ENCODE results near the gene ORMDL2.
"Not testable (repeated sequence)": the region's sequence is repeated elsewhere in the genome, so short reads cannot be mapped to it uniquely, and the experiment has no call there.

Gene ORMDL2

DNA sequence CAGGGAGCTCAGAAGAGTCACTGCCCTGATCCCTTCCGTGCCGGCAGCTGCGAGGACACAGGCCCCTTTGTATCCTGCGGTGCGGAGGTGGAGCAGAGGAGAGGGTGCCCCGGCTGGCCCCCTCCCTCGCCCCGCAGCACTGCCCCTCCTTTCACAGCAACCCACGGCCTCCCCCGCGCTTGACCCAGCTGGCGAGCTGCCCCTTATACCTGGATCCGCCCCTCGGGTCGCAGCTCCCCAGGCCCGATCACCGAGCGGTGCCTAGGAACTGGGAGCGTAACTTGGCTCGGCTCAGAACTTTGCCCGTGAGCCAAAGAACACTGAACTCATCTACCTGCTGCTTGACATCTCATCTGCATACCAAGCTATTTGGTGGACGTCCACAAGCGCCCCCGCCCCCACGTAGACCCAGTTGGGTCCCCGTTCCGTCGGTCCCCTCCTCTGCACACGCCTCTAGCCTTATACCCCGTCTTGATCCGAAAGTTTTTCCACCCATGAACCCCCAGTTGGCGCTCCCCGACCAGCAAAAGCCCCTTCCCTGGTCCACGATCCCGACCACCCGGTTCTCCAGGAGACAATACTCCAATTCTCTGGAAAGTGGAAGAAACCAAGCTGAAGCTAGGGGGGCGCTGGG is 12.2 kb downstream of the ORMDL2 start:
- DNase-seq (ENCODE audit: low spot score) = no peak

DNA sequence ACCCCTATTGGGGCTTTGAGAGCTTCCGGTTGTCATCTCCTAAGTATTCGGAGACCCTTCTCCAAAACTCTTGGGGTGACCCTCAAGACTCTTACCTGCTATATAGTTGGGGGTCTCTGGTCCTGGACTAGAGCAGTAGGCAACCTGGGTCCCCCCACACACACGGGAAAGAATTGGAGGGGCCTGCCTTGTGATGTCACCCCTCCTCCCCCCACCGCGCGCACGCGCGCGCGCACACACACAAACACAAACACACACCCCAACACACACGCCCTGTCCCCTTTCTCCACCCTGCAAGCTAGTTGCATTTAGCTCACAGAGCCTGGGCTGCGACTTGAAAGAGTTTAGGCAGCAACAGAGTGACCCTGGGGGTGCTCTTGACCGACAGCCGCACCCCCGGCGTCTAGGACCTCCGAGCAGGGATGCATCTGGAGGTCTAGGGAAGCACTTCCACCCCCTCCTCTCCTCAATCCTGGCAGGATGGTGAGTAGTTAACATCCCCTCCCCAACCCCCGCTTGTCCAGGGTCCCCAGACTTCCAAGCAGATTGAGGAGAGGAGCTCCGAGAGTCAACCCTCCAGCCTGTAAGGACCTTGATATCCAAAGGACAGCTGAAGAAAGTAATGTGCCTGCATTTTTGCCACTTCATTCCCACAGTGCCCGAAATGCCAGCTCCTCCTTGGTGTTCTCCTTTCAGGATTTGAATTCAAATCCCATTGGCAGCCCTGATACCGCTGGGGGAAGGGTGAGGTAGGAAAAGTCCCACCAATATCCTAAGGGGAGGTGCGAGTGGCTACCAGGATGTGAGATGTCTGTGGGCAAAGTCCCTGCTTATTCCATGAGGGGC is 13.0 kb downstream of the ORMDL2 start:
- no peak for DNase-seq (ENCODE audit: low spot score)

DNA sequence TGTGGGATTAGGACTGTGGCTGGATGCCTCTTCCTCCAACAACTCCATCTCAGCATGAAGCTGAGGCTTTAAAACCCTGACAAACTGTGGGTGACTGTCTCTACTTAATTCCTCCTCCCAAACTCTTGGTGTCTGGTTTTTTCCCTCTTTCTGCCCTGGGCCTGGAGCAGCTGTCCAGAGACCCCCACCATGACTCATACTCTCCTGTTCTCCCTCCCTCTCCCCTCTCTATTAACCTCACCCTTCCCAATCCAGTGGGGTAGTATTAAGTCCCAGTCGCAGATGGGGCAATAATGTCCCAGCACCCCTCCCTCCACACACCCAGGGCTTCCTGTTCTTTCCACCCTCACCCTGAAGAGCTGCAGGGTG is 13.6 kb downstream of the ORMDL2 start:
- DNase-seq (ENCODE audit: low spot score) = no peak

DNA sequence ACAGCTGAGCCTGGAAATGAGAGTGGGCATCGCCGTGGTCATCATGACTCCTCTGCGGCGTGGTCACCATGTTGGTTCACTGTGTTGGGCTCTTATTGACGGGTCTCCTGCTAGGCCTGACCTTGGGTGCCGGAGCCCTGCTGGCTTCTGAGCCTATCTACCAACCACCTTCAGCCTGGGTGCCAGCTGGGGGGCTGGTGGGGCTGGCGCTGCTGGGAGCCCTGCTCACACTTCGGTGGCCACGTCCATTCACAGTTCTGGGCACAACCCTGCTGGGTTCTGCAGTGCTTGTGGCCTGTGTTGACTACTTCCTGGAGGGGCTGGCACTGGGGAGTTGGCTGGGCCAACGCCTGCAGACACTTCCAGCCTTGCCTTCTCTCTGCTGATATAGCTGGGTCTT is 15.2 kb downstream of the ORMDL2 start:
- DNase-seq (ENCODE audit: low spot score) = no peak

DNA sequence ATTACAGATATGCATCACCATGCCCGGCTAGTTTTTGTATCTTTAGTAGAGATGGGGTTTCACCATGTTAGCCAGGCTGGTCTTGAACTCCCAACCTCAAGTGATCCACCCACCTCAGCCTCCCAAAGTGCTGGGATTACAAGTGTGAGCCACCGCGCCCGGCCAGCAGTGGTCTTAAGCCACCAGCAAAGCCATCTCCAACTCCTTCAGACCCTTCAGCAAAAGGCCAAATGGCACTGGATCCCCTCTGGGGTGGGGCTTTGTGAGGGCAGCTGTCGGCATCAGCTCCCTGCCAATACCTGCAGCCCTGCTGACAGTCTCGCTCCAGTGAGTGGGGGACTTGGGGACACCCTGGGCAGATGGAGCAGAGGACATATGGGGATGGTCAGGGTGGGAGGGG is 16.6 kb downstream of the ORMDL2 start:
- DNase-seq (ENCODE audit: low spot score) = not testable (repeated sequence)

DNA sequence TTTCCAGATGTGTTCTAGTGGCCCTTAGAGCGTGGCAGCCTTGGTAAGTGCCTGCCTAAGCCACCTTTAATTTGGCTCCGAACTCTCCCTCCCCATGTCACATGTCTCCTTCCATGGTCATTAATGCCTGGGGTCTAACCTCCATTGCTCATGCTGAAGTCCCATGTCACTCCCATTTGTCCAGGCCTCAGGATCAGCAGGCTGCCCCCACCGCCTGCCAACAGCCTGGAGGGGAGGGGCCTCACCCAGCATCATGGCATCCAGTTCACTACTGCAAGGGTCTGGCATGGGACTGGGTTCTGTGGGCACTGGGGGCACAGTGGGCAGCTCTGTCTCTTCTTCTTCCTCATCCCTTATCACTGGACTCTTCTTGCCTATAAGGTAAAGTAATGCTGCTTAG is 20.5 kb downstream of the ORMDL2 start:
- no peak for DNase-seq (ENCODE audit: low spot score)

DNA sequence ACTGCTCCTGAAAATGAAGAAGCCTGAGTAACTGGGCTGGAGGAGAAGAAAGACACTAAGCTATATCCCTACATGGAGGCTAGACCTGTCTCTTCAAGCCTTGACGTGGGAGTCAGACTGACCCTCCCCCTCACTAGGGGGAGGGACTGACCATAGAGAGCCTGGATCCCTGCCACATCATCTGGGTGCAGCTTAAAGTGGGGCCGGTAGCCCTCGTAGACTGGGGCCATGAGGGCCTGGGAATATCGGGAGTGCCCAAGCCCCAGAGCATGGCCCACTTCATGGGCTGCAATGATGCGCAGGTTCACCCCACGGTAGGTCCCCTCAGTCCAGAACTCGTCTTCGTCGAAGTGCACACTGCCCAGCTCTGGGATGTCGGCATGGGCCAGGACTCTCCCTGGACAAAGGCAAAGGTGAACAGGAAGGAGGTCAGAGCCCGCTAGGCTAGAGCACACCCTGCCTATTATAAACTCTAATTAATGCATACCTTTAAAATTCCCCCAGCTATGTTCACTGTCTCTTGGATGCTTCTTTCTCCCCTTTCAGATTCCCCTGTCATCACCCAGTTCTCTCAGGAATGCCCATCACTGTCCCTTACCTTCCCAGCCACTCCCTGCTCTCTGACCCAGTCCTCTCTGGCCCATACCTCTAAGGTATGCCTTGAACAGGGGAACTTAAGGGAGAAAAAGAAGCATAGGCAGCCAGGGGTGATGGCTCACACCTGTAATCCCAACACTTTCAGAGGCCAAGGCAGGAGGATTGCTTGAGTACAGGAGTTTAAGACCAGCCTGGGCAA is 21.7 kb downstream of the ORMDL2 start:
- no peak for DNase-seq (ENCODE audit: low spot score)

DNA sequence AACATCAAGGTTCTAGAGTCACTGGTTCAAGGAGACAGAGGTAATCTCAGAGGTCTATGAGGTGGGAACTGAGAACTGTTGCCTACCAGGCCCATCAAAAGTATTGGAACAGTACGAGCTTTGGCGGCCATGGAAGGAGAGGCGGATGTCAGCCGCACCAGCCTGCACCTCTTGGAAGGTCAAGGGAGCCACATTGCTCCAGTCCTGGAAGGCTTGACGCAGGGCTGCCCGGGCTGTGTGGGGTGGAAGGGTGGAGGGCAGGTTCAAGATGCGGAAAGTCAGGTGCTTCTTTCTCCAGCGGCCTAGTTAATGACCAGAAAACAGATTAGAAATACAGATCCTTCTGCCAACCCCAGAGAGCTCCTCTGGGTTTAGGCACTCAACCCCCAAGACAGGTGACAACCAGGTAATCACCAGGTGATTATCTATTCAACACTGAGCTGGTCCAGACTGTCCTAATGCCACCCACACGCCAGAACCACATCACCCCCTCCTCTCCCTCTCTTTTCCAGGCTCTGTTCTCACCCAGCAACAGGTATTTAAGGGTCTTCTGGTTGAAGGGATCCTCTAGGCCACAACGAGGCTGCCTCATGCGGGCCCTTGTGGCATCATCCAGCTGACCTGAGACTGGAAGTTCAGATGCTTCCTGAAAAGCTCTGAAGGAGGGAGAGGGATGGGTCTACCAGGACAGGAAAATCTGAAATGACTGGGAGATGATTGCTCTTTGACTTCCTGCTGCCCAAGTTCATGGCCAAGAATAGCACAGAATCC is 22.9 kb downstream of the ORMDL2 start:
- DNase-seq (ENCODE audit: low spot score) = no peak

DNA sequence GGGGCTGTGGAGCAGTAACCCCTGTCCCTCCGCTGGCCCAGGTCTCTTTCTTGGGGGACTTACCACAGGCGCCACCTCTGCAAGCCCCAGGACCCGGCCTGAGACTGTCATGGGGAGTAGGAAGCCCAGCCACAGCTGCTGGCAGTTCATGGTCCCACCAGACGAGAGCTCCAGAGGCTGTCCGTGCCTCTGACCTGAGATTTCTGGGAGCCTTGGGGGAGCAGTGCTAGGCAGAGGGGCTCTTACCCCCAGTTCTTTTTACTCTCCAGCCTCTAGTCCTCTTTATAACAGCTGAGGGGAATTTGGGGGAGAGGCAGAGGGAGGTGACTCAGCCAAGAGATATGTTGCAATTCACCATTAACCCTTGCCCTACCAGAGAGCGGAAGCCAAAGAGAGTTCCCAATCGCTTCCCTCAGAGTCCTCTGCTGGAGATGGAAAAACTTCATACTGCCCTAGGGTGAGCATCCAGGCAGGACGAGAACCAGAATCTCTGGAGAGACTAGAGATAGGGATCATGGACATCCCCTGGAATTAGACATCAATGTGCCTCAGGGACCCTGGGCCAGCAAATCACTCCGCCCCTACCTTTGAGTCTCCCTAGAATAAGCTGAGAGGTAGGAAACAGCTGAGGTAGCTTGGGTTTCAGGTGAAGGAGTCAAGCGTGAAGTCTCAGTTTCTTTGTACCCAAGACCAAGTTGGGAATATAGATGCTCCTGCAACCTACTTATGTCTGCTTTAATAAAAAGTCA is 25.0 kb downstream of the ORMDL2 start, which contains the start of gene MMP19:
MMP19 (minus strand) TSS at position 256 of the 749 bp plus-strand sequence; CDS start at position 150, 106 bp downstream.
- peak; percentile 43 for DNase-seq (ENCODE audit: low spot score)

DNA sequence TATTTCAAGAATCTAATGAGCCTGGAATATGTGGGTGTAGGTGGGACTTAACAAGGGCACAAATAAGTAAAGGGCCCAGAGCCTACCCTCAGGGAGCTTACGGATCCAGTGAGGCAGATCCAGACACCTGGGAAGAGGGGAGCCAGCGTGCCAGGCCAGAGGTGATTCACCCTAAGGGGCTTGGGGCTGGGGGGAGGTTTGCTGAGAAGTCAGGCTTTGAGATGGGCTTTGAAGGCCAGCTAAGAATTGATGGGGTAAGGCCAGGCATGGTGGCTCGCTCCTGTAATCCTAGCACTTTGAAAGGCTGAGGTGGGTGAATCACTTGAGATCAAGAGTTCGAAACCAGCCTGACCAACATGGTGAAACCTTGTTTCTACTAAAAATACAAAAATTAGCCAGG is 25.6 kb downstream of the ORMDL2 start:
- DNase-seq (ENCODE audit: low spot score) = no peak

DNA sequence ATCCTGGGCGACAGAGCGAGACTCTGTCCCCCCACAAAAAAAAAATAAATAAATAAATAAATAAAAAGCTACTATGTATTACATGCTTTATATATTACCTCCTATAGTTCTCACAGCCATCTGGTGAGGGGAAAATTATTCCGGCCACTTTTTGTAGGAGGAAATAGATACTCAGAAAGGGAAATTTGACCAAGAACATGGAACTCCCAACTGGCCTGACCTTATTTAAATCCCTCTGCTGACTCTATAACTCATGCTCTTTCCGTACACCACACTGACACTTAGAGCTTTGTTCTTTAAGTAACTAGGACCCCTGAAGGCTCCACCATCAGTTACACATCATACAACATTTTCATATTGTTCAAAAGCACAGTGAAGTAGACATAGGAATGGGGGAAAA is 27.1 kb downstream of the ORMDL2 start:
- DNase-seq (ENCODE audit: low spot score) = no peak

DNA sequence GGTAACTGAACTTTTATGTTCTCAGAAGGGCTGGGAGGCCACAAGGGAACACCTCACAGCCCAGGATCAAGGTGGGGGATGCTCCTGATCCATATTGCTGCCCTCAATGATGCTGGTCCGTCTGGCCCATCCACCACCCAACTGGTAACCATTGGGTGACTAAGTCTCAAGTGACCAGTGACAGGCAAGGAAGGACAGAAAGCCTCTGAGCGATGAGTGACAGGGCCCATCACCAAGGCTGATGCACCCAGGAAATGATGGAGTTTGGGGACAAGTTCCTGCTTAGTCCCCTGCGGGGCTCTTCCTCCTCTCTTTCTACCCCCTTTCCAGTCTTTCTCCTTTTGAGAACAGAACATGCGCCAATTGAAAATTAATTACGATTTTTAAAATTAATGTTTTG is 27.5 kb downstream of the ORMDL2 start:
- no peak for DNase-seq (ENCODE audit: low spot score)

DNA sequence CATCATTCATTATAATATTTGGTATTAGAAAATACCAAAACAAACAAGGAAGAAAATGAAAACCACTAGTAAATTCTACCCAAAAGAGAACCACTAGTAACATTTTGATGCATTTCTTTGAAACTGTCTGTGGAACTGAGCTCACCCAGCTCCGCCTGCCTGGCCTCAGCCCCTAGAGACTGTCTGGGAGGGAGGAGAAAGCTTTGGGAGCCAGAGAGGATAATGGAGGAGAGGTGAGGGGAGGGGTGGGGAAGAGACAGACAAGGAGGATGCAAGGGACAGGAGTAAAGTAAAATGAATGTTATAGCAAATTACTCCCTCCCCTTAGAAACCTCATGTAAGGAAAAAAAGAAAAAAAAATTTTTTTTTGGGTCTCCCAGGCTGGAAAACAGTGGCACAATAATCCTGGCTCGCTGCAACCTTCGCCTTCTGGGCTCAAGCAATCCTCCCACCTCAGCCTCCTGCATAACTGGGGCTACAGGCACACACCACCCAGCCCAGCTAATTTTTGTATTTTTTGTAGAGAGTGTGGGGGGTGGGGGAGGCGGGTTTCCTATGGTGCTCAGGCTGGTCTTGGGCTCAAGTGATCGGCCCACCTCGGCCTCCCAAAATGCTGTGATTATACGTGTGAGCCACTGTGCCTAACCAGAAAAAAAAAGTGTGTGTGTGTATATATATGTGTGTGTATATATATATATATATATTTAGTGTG is 28.1 kb downstream of the ORMDL2 start:
- DNase-seq (ENCODE audit: low spot score) = no peak

DNA sequence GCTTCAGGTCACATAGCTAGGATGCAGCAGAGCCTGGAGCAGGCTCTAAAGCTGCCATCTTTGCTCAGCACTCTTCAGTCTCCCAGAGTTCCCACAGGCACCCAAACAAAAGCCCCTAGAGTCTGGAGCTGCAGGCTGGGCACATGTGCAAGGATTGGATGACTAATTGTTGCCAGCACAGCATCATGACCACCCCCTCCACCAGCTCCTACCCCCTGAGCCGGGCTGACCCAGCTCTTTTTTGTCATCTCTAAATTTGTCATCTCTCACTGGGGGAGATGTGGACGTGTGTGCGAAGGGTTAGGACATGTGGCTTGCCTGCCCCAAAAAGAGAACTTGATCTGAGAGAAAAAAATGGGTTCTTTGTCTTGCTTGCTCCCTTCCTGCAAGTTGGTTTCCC is 29.2 kb downstream of the ORMDL2 start:
- no peak for DNase-seq (ENCODE audit: low spot score)

DNA sequence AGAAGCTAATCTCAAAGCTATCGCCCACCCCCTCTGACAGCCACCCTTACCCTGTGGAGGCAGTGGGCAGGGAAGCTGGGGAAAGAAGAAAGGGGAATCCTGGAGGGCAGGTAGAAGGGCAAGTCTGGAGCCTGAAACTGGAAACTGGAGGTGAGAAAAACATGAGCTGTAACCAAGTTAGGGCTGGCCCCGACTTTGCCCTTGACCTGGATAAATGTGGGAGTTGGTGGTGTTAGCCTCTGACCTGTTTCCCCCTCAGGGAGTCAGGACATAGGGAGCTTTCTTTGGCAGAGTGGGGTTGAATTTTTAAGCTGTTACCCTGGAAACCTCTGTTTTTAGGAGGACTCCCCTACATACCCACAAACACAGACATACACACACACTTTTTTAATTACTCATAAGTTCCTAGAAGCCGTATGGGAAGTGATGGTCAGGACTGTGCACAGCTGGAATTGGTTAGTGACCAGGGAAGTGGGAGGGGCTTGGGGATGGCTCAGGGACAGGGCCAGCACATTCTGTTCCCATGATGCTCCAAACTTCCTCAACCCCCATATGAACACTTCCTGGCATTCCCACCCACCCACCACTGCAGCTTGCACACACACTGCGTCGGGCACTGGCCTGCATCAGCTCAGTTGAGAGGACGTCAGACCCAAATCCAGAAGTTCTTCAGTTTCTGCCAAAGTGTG is 29.9 kb downstream of the ORMDL2 start:
- no peak for DNase-seq (ENCODE audit: low spot score)

DNA sequence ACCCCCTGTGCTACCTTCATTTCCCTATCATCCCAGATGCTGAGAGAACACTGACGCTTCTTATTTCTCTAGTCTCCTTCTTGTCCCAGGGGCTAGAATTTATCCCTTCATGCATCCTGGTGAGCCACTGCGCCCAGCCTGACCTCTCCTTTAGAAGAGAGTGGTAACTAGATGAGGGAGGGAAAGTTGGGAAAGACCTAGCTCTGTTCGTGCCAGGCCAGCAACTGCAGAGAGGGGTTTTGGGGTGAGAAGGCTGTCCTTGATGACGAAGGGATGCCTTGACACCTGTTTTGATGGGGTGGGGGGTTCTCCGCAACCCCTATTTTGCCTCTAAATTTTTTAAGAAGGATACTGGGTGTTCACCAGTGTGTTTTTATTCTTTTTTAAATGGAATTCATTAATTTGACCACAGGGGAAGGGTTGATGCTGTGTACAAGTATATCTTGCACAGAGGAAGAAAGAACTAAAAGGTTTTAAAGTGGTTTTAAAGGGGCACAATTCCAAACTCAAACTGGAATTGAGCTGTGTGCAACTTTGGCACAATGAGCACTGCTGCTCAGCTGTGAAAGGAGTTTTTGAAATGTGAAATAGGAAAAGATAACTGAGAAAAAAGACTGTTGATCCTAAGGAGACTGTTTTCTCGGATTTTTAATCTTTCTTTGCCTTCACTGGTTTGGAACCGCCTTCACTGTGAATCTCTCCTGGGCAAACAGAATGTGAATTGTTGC is 31.9 kb downstream of the ORMDL2 start:
- no peak for DNase-seq (ENCODE audit: low spot score)

DNA sequence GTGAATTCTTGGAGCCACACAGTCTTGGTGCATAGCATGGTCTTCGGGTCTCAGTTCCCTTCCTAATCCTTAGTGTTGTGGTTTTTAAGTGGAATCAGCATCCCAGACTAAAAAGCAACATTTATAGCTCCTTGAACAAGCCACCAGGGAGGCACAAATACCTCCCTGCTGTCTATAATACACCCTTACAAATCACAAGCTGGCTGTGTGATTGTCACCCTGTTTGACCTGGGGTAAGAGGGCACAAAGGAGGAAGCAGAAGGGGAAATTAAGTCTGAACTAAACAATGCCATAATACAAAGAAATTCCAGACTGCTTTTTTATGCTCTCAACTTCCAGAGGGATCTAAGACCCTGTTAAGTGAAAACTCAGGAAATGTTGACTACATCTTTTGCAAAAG is 32.6 kb downstream of the ORMDL2 start:
- no peak for DNase-seq (ENCODE audit: low spot score)

DNA sequence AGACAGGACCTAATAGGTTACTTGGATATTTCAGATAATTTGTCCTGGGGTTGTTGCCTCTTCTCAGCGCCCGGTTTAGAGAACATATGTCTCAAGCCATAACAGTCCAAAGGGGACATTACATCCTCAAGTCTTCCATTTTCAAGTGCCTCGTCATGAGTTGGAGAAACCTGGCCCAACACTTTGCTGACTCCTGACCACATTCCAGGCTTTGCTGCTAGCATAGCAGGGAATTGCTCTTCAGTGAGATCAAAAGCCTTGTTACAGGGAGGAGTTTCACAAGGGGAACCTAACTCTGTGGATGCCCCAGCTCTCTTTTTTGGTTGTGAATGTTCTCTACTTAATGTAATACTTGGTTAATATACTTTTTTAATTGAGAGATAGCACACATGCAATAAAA is 33.1 kb downstream of the ORMDL2 start:
- no peak for DNase-seq (ENCODE audit: low spot score)

DNA sequence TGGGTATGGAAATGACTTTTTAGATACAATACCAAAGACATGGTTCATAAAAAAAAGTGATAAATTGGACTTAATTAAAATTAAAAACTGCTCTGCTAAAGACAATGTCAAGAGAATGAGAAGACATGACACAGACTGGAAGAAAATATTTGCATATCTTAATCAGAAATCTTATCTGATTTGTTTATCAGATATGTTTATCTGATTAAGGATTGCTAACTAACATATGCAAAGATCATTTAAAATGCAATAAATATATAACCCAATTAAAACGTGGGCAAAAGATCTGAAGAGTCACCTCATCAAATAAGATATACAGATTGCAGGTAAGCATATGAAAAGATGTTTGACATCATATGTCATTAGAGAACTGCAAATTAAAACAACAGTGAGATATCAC is 34.9 kb downstream of the ORMDL2 start:
- DNase-seq (ENCODE audit: low spot score) = no peak
